H9 (cell line): ENCODE results near the gene CA9. TPM values are rescaled to one million over a fixed set of nuclear protein-coding genes. Genes with fewer than 3 reads are reported as not detected.
"Not testable (repeated sequence)": the region's sequence is repeated elsewhere in the genome, so short reads cannot be mapped to it uniquely, and the experiment has no call there.

Source experiments
- DNase-seq: peaks from one replicate; pipeline ENCODE4 v3.0.0-alpha.2; 2017
- H2AFZ ChIP-seq: one replicate; pipeline ENCODE4 v1.6.1; 2013; ENCODE audit warnings: mild to moderate bottlenecking, low read length, control low read depth, moderate library complexity
- H2AK5ac ChIP-seq: 2 replicates; pipeline ENCODE4 v1.6.1; 2013; ENCODE audit warnings: low read length, control low read depth, mixed read lengths; ENCODE audit not compliant: insufficient read length
- H2BK120ac ChIP-seq: one replicate; pipeline ENCODE4 v1.6.1; 2013; ENCODE audit warnings: low read depth, mild to moderate bottlenecking, low read length, control low read depth, inconsistent platforms; ENCODE audit not compliant: poor library complexity, severe bottlenecking
- H2BK12ac ChIP-seq: 2 replicates; pipeline ENCODE4 v1.6.1; 2013; ENCODE audit warnings: low read length, control low read depth, mixed read lengths, low read depth; ENCODE audit not compliant: insufficient read length
- H2BK15ac ChIP-seq: 2 replicates; pipeline ENCODE4 v1.6.1; 2013; ENCODE audit warnings: low read depth, low read length, control low read depth
- H2BK20ac ChIP-seq: one replicate; pipeline ENCODE4 v1.6.1; 2013; ENCODE audit warnings: low read depth, mild to moderate bottlenecking, low read length, control low read depth, inconsistent platforms; ENCODE audit not compliant: poor library complexity, severe bottlenecking
- H2BK5ac ChIP-seq: 2 replicates; pipeline ENCODE4 v1.6.1; 2013; ENCODE audit warnings: low read length, control low read depth, mixed read lengths; ENCODE audit not compliant: insufficient read length
- H3K14ac ChIP-seq: 2 replicates; pipeline ENCODE4 v1.6.1; 2013; ENCODE audit warnings: low read length, control low read depth; ENCODE audit not compliant: insufficient read depth
- H3K18ac ChIP-seq: 2 replicates; pipeline ENCODE4 v1.6.1; 2013; ENCODE audit warnings: low read depth, mild to moderate bottlenecking, mixed read lengths, low read length, control low read depth; ENCODE audit not compliant: insufficient read length
- H3K23ac ChIP-seq: 2 replicates; pipeline ENCODE4 v1.6.1; 2013; ENCODE audit warnings: low read length, control low read depth, mixed read lengths, low read depth; ENCODE audit not compliant: insufficient read length
- H3K23me2 ChIP-seq: 2 replicates; pipeline ENCODE4 v1.6.1; 2013; ENCODE audit warnings: low read depth, mild to moderate bottlenecking, mixed read lengths, low read length, control low read depth; ENCODE audit not compliant: insufficient read length, poor library complexity, severe bottlenecking
- H3K27ac ChIP-seq: 2 replicates; pipeline ENCODE4 v1.5.1; 2013; ENCODE audit warnings: low read length, control low read depth, mixed read lengths, low read depth; ENCODE audit not compliant: insufficient read length
- H3K27me3 ChIP-seq: 2 replicates; pipeline ENCODE4 v1.6.1; 2013; ENCODE audit warnings: low read length, control low read depth, inconsistent platforms; ENCODE audit not compliant: insufficient read depth
- H3K4ac ChIP-seq: 2 replicates; pipeline ENCODE4 v1.6.1; 2013; ENCODE audit warnings: low read depth, mild to moderate bottlenecking, control low read depth, inconsistent platforms, low read length, moderate library complexity
- H3K4me1 ChIP-seq: 2 replicates; pipeline ENCODE4 v1.6.1; 2013; ENCODE audit warnings: low read length, control low read depth, inconsistent platforms; ENCODE audit not compliant: insufficient read depth
- H3K4me2 ChIP-seq: 2 replicates; pipeline ENCODE4 v1.6.1; 2013; ENCODE audit warnings: low read length, control low read depth, mixed read lengths; ENCODE audit not compliant: insufficient read length, insufficient read depth
- H3K56ac ChIP-seq: 2 replicates; pipeline ENCODE4 v1.6.1; 2013; ENCODE audit warnings: low read depth, mild to moderate bottlenecking, mixed read lengths, low read length, control low read depth; ENCODE audit not compliant: insufficient read length
- H3K79me1 ChIP-seq: 2 replicates; pipeline ENCODE4 v1.6.1; 2013; ENCODE audit warnings: low read depth, mild to moderate bottlenecking, moderate library complexity, low read length, control low read depth, inconsistent platforms; ENCODE audit not compliant: insufficient read depth, poor library complexity, severe bottlenecking
- H3K79me2 ChIP-seq: 2 replicates; pipeline ENCODE4 v1.6.1; 2013; ENCODE audit warnings: low read length, control low read depth, inconsistent platforms; ENCODE audit not compliant: insufficient read depth
- H3K9ac ChIP-seq: 2 replicates; pipeline ENCODE4 v1.6.1; 2013; ENCODE audit warnings: low read length, control low read depth, mixed read lengths; ENCODE audit not compliant: insufficient read length; ENCODE audit errors: extremely low read depth
- H3K9me3 ChIP-seq: one replicate; pipeline ENCODE4 v1.6.1; 2013; ENCODE audit warnings: low read depth, low read length, inconsistent platforms; ENCODE audit not compliant: control insufficient read depth
- H3T11ph ChIP-seq: one replicate; pipeline ENCODE4 v1.6.1; 2013; ENCODE audit warnings: mild to moderate bottlenecking, low read length, control low read depth, inconsistent platforms
- H4K20me1 ChIP-seq: one replicate; pipeline ENCODE4 v1.6.1; 2013; ENCODE audit not compliant: control insufficient read depth, insufficient read length, insufficient read depth
- H4K5ac ChIP-seq: 2 replicates; pipeline ENCODE4 v1.6.1; 2013; ENCODE audit warnings: low read depth, mild to moderate bottlenecking, mixed read lengths, low read length, control low read depth; ENCODE audit not compliant: insufficient read length
- H4K8ac ChIP-seq: replicated peaks from 2 replicates; pipeline ENCODE4 v1.6.1; 2013; ENCODE audit warnings: low read length, control low read depth, mixed read lengths, low read depth; ENCODE audit not compliant: insufficient read length
- H4K91ac ChIP-seq: 2 replicates; pipeline ENCODE4 v1.6.1; 2013; ENCODE audit warnings: low read depth, mild to moderate bottlenecking, moderate library complexity, mixed read lengths, low read length, control low read depth; ENCODE audit not compliant: insufficient read length
- H3K27ac Mint-ChIP-seq, 3 experiments: 2 replicates in 2 of 3; 3 replicates in 1 of 3; pipeline ENCODE4 v1.8.0; 2020 to 2021; ENCODE audit warnings: mixed read lengths in 3 of 3, mild to moderate bottlenecking in 1 of 3, moderate library complexity in 1 of 3
- H3K27me3 Mint-ChIP-seq: 2 replicates; pipeline ENCODE4 v1.8.0; 2021; ENCODE audit warnings: low read depth, mild to moderate bottlenecking, moderate library complexity, mixed read lengths
- H3K36me3 Mint-ChIP-seq, 3 experiments: 2 replicates in 2 of 3; 3 replicates in 1 of 3; pipeline ENCODE4 v1.8.0; 2020 to 2021; ENCODE audit warnings: low read depth in 3 of 3, mixed read lengths in 3 of 3; ENCODE audit not compliant: insufficient read depth in 1 of 3
- H3K4me1 Mint-ChIP-seq, 2 experiments: 2 replicates each; pipeline ENCODE4 v1.8.0; 2020; ENCODE audit warnings: mixed read lengths in 2 of 2
- H3K4me3 Mint-ChIP-seq, 2 experiments: 2 replicates in 1 of 2; 3 replicates in 1 of 2; pipeline ENCODE4 v1.8.0; 2020 to 2021; ENCODE audit warnings: mild to moderate bottlenecking in 2 of 2, mixed read lengths in 2 of 2, moderate library complexity in 1 of 2
- H3K9me3 Mint-ChIP-seq, 2 experiments: 2 replicates in 1 of 2; 3 replicates in 1 of 2; pipeline ENCODE4 v1.8.0; 2020; ENCODE audit warnings: mild to moderate bottlenecking in 2 of 2, mixed read lengths in 2 of 2, moderate library complexity in 1 of 2
- WGBS: extraction: QIAGEN DNeasy Blood & Tissue Kit; methylation state at CpG from one replicate; pipeline ENCODE4 v1.1.7; 2013; ENCODE audit warnings: missing lambda C conversion rate, low lambda C conversion rate, mixed read lengths; ENCODE audit not compliant: insufficient read length; ENCODE audit errors: extremely low coverage; 5-methylcytosine and 5-hydroxymethylcytosine counted together
- total RNA-seq: library from RNA; stranded (reverse); gene quantifications from 2 replicates; pipeline ENCODE4 v1.2.1, GENCODE V29; 2021

Gene CA9
- total RNA-seq, 1 experiment from 2014 or later: 0.94 TPM

DNA sequence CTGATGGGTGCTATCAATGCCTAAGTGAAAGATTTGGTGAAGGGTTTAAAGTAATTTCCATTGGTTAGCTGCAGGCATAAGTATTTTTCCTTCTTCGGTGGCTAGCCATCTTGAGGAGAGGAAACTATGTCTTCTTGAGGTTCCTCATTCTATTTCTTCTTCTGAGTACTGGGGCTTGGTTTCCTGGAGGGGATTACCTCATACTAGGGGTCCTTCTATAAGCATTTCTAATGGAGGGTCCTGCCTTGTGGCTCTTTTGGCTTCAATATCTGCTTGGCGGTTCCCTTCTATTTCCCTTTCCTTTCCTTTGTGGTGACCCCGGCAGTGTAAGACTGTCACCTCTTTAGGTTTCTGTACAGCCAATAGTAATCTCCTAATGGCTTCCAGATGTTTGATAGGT is 32.2 kb upstream of the CA9 start:
- peaks cover 9 to 16% (median 12%) of the 10 kb centered on the region in 3 experiments for H3K36me3 Mint-ChIP-seq
- not testable (repeated sequence) for H3K27me3 Mint-ChIP-seq, H3K27ac Mint-ChIP-seq, H2BK12ac ChIP-seq, H3T11ph ChIP-seq, H3K27me3 ChIP-seq, H3K4me1 Mint-ChIP-seq, H2BK5ac ChIP-seq, H3K4me3 Mint-ChIP-seq, H4K91ac ChIP-seq, DNase-seq, H4K8ac ChIP-seq, H4K5ac ChIP-seq, H3K56ac ChIP-seq, H2BK120ac ChIP-seq, H3K18ac ChIP-seq, H3K14ac ChIP-seq, H3K9ac ChIP-seq, H4K20me1 ChIP-seq, H3K4ac ChIP-seq, H3K4me1 ChIP-seq, H3K79me1 ChIP-seq, H2AK5ac ChIP-seq, H3K23me2 ChIP-seq, H3K9me3 ChIP-seq, H2BK20ac ChIP-seq, H3K4me2 ChIP-seq, H2BK15ac ChIP-seq, H3K23ac ChIP-seq, H2AFZ ChIP-seq, H3K79me2 ChIP-seq, H3K27ac ChIP-seq
- peaks cover 4 to 16% of the 10 kb centered on the region in 2 experiments; a peak in 4 of 5 replicates for H3K9me3 Mint-ChIP-seq
- WGBS: no CpG with 5 or more reads among the region's 3 CpGs
